Measurements from ENCODE around the gene RAE1. TPM values are rescaled to one million over a fixed set of nuclear protein-coding genes. Genes with fewer than 3 reads are reported as not detected.

Gene RAE1
- total RNA-seq, 1 donor from 2014 or later, result 36.6 TPM

DNA sequence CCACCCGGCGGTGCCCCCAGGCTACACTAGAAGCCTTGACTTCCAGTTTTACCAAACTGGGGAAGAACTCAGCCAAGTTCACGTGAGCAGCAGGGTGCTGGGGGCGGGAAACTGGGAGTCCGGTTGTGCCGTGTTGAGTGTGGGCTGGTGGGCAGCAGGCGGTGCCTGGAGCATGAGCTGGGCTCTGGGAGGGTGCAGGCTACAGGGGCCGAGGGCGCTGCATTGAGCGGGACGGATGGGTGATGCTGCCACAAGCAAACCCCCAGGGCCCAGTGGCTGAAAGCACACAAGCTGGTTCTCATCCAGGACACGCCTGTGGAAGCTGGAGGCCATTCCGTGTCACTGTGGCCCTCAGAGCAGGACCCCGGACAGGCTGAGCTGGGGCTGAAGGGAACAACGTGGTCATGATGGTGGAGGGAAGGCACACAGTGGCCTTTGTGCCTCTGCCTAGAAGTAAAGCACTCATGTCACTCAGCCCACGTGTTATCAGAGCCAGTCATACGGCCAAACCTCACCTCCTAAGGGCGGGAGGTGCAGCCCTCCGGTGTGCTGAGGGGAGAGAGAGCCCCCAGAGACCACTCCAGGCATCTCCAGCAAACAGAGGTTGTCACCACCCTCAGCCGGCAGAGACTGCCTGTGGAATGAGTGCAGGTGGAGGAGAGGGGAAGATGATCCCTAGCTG, 69.7 kb downstream of the RAE1 start:
- Mint-ChIP-seq H3K36me3 (ENCODE audit: low read depth) (no peaks in the 10 kb centered on the region), H3K27ac (no peak overlapping the region), H3K4me1 (peaks cover 25% of the 10 kb centered on the region), H3K9me3 (no peaks in the 10 kb centered on the region), H3K27me3 (no peaks in the 10 kb centered on the region), H3K4me3 (no peak overlapping the region)
- intact Hi-C loops (cut with micrococcal nuclease), result no loop called here
- ATAC-seq (ENCODE audit: low read depth), result no peak
- DNase-seq, result no peak
- ChIA-PET POLR2A (interaction anchor here (0.7 kb wide), 1 partner anchor 975 kb away, joined by 3 read pairs; no protein-coding TSS in a partner anchor), CTCF (no interaction called here)
- TF ChIP-seq, protein P1, sequence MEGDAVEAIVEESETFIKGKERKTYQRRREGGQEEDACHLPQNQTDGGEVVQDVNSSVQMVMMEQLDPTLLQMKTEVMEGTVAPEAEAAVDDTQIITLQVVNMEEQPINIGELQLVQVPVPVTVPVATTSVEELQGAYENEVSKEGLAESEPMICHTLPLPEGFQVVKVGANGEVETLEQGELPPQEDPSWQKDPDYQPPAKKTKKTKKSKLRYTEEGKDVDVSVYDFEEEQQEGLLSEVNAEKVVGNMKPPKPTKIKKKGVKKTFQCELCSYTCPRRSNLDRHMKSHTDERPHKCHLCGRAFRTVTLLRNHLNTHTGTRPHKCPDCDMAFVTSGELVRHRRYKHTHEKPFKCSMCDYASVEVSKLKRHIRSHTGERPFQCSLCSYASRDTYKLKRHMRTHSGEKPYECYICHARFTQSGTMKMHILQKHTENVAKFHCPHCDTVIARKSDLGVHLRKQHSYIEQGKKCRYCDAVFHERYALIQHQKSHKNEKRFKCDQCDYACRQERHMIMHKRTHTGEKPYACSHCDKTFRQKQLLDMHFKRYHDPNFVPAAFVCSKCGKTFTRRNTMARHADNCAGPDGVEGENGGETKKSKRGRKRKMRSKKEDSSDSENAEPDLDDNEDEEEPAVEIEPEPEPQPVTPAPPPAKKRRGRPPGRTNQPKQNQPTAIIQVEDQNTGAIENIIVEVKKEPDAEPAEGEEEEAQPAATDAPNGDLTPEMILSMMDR (IDR thresholded peaks at IDR 0.05), result no peak

DNA sequence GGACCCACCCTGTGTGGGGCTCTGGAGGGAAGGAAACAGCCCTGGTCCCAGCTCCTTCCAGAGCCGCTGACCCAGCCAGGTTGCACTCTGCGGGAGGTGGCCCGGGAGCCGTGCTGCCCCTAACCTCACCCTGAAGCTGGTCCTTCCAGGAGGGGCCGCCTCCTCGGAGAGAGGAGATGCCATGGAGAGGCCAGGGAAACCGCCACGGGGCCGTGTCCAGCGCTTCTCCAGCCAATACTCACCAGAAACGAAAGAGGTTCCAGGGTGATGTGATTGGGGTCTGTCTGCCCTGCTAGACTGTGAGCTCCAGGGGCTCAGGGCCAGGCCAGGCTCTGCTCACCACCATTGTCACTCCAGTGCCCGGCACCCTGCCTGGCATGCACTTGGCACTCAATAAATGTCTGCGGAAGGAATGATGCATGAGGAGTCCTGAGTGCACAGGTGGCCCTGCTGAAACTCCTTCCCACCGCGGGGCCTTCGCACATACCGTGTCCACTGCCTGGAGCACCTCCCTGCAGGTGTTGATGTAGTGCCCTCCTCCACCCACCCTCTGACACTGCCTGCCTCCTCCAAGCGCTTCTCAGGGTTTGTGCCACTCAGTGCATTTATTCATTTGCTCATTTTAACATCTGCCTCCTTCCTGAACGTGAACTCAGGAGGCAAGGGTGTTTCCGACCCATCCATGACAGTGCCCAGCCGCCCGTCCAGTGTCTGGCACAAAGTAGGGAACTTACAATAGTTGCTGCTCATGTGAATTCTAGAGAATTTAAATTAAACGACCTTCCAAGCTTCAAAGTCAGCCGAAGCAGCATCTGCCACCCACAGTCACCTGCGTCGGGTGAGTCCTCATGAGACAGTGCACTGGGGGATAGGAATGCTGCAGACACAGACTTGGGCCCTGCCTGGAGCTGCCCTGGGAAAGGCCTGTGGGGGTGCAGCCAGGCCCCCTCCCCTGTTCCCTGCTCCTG, 70.5 kb downstream of the RAE1 start:
- ChIA-PET CTCF (no interaction called here), POLR2A (no interaction called here)
- ATAC-seq (ENCODE audit: low read depth), result no peak
- Mint-ChIP-seq H3K9me3 (no peaks in the 10 kb centered on the region), H3K27ac (peak overlapping the region; percentile 41), H3K27me3 (no peaks in the 10 kb centered on the region), H3K36me3 (ENCODE audit: low read depth) (no peaks in the 10 kb centered on the region), H3K4me1 (peaks cover 33% of the 10 kb centered on the region), H3K4me3 (no peak overlapping the region)
- TF ChIP-seq, protein P1 (IDR thresholded peaks at IDR 0.05), result no peak
- intact Hi-C loops (cut with micrococcal nuclease), result no loop called here
- no peak for DNase-seq

DNA sequence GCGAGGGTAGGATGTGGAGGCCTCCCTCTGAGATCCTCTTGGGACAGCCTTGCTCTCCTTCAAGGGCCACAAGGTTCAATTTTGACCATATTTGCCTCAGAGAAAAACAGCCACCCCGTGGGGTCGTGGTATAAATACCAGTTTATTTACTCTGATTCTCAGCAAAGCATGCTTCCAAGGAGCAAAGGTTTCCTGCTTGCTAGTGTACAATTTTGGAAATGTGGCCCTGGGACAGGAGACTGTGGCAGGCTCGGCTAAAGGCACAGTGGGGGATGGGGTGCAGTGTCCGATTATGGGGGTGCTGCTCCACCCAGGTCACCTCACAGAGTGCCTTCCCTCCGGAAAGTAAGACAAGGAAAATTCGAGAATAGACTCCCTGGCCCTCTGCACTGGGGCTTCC, 71.2 kb downstream of the RAE1 start:
- H3K9me3 Mint-ChIP-seq, result no peaks in the 10 kb centered on the region
- DNase-seq (no peak), ATAC-seq (ENCODE audit: low read depth) (no peak)
- POLR2A ChIA-PET, result interaction anchor here (0.6 kb wide), 1 partner anchor 792 kb away, joined by 6 read pairs; no protein-coding TSS in a partner anchor
- H3K27me3 Mint-ChIP-seq, result no peaks in the 10 kb centered on the region
- H3K27ac Mint-ChIP-seq, result no peak overlapping the region
- no peak overlapping the region for H3K4me3 Mint-ChIP-seq
- intact Hi-C loops (cut with micrococcal nuclease), result no loop called here
- no peaks in the 10 kb centered on the region for H3K36me3 Mint-ChIP-seq (ENCODE audit: low read depth)
- CTCF ChIA-PET, result no interaction called here
- H3K4me1 Mint-ChIP-seq, result peaks cover 41% of the 10 kb centered on the region
- TF ChIP-seq, protein P1 (IDR thresholded peaks at IDR 0.05), result no peak

DNA sequence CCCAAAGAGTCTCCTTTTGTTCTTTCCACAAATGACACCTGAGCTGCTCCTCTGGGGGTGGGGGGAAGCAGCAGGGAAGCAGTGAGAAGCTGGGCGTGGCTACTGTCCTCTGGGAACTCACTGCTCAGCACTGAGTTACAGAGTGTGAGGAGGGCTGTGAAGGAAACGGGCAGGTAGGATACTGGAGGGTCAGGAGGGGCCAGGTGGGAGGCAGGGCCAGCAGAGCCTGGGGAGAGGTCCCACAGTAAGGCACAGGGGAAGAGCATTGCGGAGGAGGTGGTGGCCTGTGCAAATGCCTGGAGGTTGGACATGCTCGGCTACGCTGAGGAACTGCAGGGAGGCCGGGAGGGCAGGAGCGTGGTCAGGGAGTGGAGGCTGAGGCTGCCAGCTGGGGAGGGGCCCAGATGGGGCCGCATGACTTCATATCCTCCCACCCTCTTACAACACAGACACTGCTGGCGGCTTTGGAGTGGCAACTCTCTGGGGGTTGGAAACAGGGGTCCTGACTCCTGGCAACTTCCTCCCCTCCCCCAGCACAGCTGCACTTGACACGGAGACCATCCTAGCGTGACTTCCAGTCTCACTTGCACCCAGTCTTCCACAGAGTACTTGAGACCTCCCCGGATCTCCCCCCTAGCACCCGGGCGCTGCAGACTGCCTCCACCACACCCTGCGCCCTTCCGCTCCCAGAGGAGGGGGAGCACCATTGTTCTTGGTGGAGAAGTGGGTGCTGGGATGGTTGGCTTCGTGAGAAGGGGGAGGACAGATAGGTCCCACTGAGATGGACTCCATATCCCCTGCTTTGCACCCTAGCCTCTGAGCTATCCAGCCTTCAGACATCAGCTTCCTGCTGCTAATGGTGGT, 74.3 kb downstream of the RAE1 start:
- H3K4me1 Mint-ChIP-seq, result peaks cover 64% of the 10 kb centered on the region

More for the DNA sequence above, 74.3 kb downstream of the RAE1 start:
- peak overlapping the region; percentile 54 for H3K27ac Mint-ChIP-seq
- H3K4me3 Mint-ChIP-seq, result peak overlapping the region; percentile 64
- H3K36me3 Mint-ChIP-seq (ENCODE audit: low read depth), result no peaks in the 10 kb centered on the region
- CTCF ChIA-PET, result interaction anchor here (1.5 kb wide), 1 partner anchor 48 kb away, joined by 3 read pairs; no protein-coding TSS in a partner anchor
- intact Hi-C loops (cut with micrococcal nuclease), result no loop called here
- no peaks in the 10 kb centered on the region for H3K27me3 Mint-ChIP-seq
- TF ChIP-seq, protein P1 (IDR thresholded peaks at IDR 0.05), result no peak
- POLR2A ChIA-PET, result interaction anchor here (1.0 to 3.0 kb wide), 5 partner anchors 7 to 56 kb away, joined by 5 to 13 read pairs (median 5); partner anchors contain the start of gene RBM38
- no peaks in the 10 kb centered on the region for H3K9me3 Mint-ChIP-seq
- no peak for DNase-seq
- peak; percentile 41 for ATAC-seq (ENCODE audit: low read depth)

Data from activated B cell treated with CpG ODN at 0.5 μM for 24 hours (primary cell).